Measurements from ENCODE around the gene CXCL13.
"Not testable (repeated sequence)": the region's sequence is repeated elsewhere in the genome, so short reads cannot be mapped to it uniquely, and the experiment has no call there.

Gene CXCL13

GRCh38 chr4:77567549-77567948 is 38.1 kb upstream of the CXCL13 start:
- Histone ChIP-seq H3K79me2 (no peaks in the 10 kb centered on the region), H3K27ac (no peak overlapping the region), H3K9me3 (ENCODE audit: control insufficient read depth, low read length) (no peaks in the 10 kb centered on the region), H3K27me3 (ENCODE audit: control insufficient read depth, insufficient read depth, low read length) (no peaks in the 10 kb centered on the region), H3K9ac (no peak overlapping the region), H3K4me2 (ENCODE audit: low read length) (no peak overlapping the region), H3K4me1 (no peaks in the 10 kb centered on the region), H3K36me3 (ENCODE audit: control insufficient read depth, insufficient read depth, low read length) (no peaks in the 10 kb centered on the region), H3K4me3 (ENCODE audit: low read depth, low read length) (no peak overlapping the region), H2AFZ (no peak overlapping the region)
- TF ChIP-seq CTCF (IDR thresholded peaks at IDR 0.05) = no peak

- H3K27ac ChIP-seq; H3K9me3 ChIP-seq (ENCODE audit: control insufficient read depth, low read length); H3K4me3 ChIP-seq (ENCODE audit: low read depth, low read length); H2AFZ ChIP-seq; H3K79me2 ChIP-seq; H3K9ac ChIP-seq; H3K36me3 ChIP-seq (ENCODE audit: control insufficient read depth, insufficient read depth, low read length); H3K4me1 ChIP-seq; H3K27me3 ChIP-seq (ENCODE audit: control insufficient read depth, insufficient read depth, low read length); H3K4me2 ChIP-seq (ENCODE audit: low read length): not testable (repeated sequence)
Observed at GRCh38 chr4:77570508-77571214, 35.0 kb upstream of the CXCL13 start.

- H3K4me1 ChIP-seq = no peaks in the 10 kb centered on the region
- H3K4me3 ChIP-seq (ENCODE audit: low read depth, low read length) = no peak overlapping the region
- H2AFZ ChIP-seq = no peak overlapping the region
- H3K27me3 ChIP-seq (ENCODE audit: control insufficient read depth, insufficient read depth, low read length) = no peaks in the 10 kb centered on the region
- H3K9me3 ChIP-seq (ENCODE audit: control insufficient read depth, low read length) = no peaks in the 10 kb centered on the region
- no peak overlapping the region for H3K27ac ChIP-seq
- H3K9ac ChIP-seq = no peak overlapping the region
- no peaks in the 10 kb centered on the region for H3K36me3 ChIP-seq (ENCODE audit: control insufficient read depth, insufficient read depth, low read length)
- H3K79me2 ChIP-seq = no peaks in the 10 kb centered on the region
- no peak overlapping the region for H3K4me2 ChIP-seq (ENCODE audit: low read length)
- TF ChIP-seq CTCF (IDR thresholded peaks at IDR 0.05) = no peak
Observed at GRCh38 chr4:77576351-77576750, 29.3 kb upstream of the CXCL13 start.

- no peak for TF ChIP-seq CTCF (IDR thresholded peaks at IDR 0.05)
- Histone ChIP-seq H3K4me3 (ENCODE audit: low read depth, low read length) (no peak overlapping the region), H3K4me2 (ENCODE audit: low read length) (no peak overlapping the region), H3K27me3 (ENCODE audit: control insufficient read depth, insufficient read depth, low read length) (no peaks in the 10 kb centered on the region), H2AFZ (no peak overlapping the region), H3K36me3 (ENCODE audit: control insufficient read depth, insufficient read depth, low read length) (no peaks in the 10 kb centered on the region), H3K79me2 (no peaks in the 10 kb centered on the region), H3K4me1 (no peaks in the 10 kb centered on the region), H3K27ac (no peak overlapping the region), H3K9ac (no peak overlapping the region), H3K9me3 (ENCODE audit: control insufficient read depth, low read length) (no peaks in the 10 kb centered on the region)
Observed at GRCh38 chr4:77578145-77578544, 27.5 kb upstream of the CXCL13 start.

- Histone ChIP-seq H3K79me2 (no peaks in the 10 kb centered on the region), H3K27me3 (ENCODE audit: control insufficient read depth, insufficient read depth, low read length) (no peaks in the 10 kb centered on the region), H3K36me3 (ENCODE audit: control insufficient read depth, insufficient read depth, low read length) (no peaks in the 10 kb centered on the region), H2AFZ (no peak overlapping the region), H3K4me1 (no peaks in the 10 kb centered on the region), H3K4me3 (ENCODE audit: low read depth, low read length) (no peak overlapping the region), H3K4me2 (ENCODE audit: low read length) (no peak overlapping the region), H3K27ac (no peak overlapping the region), H3K9ac (no peak overlapping the region), H3K9me3 (ENCODE audit: control insufficient read depth, low read length) (no peaks in the 10 kb centered on the region)
- TF ChIP-seq CTCF (IDR thresholded peaks at IDR 0.05) = no peak
Observed at GRCh38 chr4:77579406-77580076, 26.1 kb upstream of the CXCL13 start.

Data from parathyroid adenoma (tissue), 2 donors.